ENCODE data around the gene TK2.

DNA sequence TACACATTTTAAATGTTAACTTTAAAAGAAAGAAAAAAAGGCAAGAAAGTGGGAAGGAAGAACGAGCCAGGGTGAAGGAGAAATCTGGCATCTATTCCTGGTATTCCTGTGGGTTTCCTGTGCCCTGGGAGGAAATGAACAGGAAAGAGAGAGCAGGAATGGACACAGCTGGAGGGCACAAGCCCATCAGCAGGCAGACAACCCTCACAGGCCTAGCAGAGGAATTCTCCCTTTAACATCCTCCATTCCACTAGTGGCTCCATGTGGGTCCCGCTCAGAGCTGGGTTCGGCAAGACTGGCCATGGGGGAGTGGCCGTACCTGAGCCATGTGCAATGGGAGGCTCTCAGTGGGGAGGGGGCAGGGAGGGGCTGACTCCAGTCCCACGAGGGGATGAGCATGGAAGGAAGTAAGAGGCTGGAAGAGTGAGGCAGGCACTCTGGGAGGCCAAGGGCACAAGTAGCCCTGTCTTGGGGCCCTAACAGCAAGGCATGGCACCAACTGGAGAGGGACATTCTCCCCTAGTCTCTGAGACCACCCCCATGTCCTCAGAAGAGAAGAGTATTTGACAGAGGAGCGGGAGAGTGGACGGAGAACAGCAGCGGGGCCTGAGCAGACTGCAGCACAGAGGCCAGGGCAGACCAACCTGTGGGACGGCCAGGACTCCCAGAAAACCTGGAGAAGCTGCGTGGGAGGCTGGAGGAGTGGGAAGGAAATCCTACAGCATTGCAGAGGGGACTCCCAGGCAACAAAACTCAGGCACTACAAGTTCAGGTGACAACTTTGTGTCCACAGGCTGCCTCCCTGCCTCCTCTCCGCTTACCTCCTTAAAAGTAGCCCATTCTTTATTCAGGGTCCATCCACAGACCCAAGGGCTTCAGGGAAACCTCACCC, 30.2 kb downstream of the TK2 start:
- TF ChIP-seq GATA2 (IDR thresholded peaks at IDR 0.05; ENCODE audit: low read depth, low read length), result no peak
- TF ChIP-seq GATA3 (IDR thresholded peaks at IDR 0.05; ENCODE audit: low read depth, low read length), result no peak

Data from SH-SY5Y (cell line).